OCI-LY3 (cell line): ENCODE measurements around the gene ENPP3.

Experiments used
- CTCF ChIP-seq: fragments of 200-600, 300-600 bp; sonication (generic); IDR thresholded peaks from 2 replicates; pipeline ENCODE4 v1.5.1; 2014; ENCODE audit warnings: antibody characterized with exemption, low read length, low read depth
- EZH2phosphoT487 ChIP-seq: fragments of 200-600 bp; shearing (Covaris generic); IDR thresholded peaks from 2 replicates; pipeline ENCODE4 v1.6.1; 2018; ENCODE audit warnings: antibody characterized with exemption, mixed run types, low read depth

DNA sequence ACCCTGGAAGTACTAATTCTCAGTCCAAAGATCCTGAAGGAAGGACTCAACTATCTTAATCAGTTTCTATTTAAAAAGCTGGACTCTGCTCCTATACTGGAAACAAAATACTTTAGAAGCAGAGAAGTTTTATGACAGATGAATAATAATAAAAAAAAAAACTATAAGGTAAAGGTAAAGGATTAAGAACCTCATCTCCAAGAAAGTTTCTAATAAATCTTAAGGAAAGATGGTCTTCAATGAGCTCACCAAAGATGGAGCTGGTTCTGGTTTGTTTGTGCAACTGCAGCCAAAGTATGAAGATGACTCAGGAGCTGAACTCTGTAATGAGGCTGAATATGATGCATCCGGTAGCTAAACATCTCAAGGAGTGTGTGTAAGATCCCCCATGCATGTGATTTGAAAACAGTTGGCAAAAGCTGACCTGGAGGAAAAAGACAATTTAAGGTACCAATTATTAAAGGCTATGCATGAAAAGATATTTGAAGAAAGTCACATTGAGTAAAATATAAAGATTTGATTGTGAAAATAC lies 34.3 kb upstream of the ENPP3 start:
- TF ChIP-seq CTCF = no peak
- no peak for TF ChIP-seq EZH2phosphoT487
